GM18507 (cell line): ENCODE results near the gene PTPRN2.

Source experiments
- DNase-seq: peaks from one replicate; pipeline ENCODE4 v3.0.0; 2011; ENCODE audit warnings: low read depth; ENCODE audit not compliant: insufficient read length; ENCODE audit errors: extremely low spot score
- FAIRE-seq: peaks from 2 replicates; lab custom pipeline; 2011; peaks lifted over from hg19 to GRCh38; lab: Jason Lieb, UNC

Gene PTPRN2

GRCh38 chr7:158137516-158138328 lies 449.9 kb downstream of the PTPRN2 start:
- no peak for FAIRE-seq
- no peak for DNase-seq

- DNase-seq (no peak), FAIRE-seq (no peak)
Observed at GRCh38 chr7:158135931-158136330, 451.7 kb downstream of the PTPRN2 start.

- DNase-seq (no peak), FAIRE-seq (no peak)
Observed at GRCh38 chr7:158134824-158135223, 452.8 kb downstream of the PTPRN2 start.

- FAIRE-seq (no peak), DNase-seq (no peak)
Observed at GRCh38 chr7:158133515-158134271, 453.9 kb downstream of the PTPRN2 start.

GRCh38 chr7:158133057-158133456 lies 454.6 kb downstream of the PTPRN2 start:
- FAIRE-seq (no peak), DNase-seq (no peak)

- no peak for FAIRE-seq
Observed at GRCh38 chr7:158130023-158130409, 457.6 kb downstream of the PTPRN2 start.

GRCh38 chr7:158129037-158130022 lies 458.3 kb downstream of the PTPRN2 start:
- no peak for FAIRE-seq

More at GRCh38 chr7:158130023-158130409, 457.6 kb downstream of the PTPRN2 start:
- no peak for DNase-seq

GRCh38 chr7:158128572-158128971 lies 459.1 kb downstream of the PTPRN2 start:
- FAIRE-seq (no peak), DNase-seq (no peak)

More at GRCh38 chr7:158129037-158130022, 458.3 kb downstream of the PTPRN2 start:
- DNase-seq, result no peak

GRCh38 chr7:158127241-158127640 lies 460.4 kb downstream of the PTPRN2 start:
- FAIRE-seq (no peak), DNase-seq (no peak)

GRCh38 chr7:158126661-158127060 lies 461.0 kb downstream of the PTPRN2 start:
- no peak for DNase-seq
- FAIRE-seq, result no peak

- FAIRE-seq (no peak), DNase-seq (no peak)
Observed at GRCh38 chr7:158125721-158126120, 461.9 kb downstream of the PTPRN2 start.

- FAIRE-seq (no peak), DNase-seq (no peak)
Observed at GRCh38 chr7:158125091-158125490, 462.5 kb downstream of the PTPRN2 start.

- no peak for DNase-seq
- FAIRE-seq, result no peak
Observed at GRCh38 chr7:158124671-158125079, 462.9 kb downstream of the PTPRN2 start.

- FAIRE-seq, result no peak
- no peak for DNase-seq
Observed at GRCh38 chr7:158123753-158124152, 463.9 kb downstream of the PTPRN2 start.

GRCh38 chr7:158123214-158123613 lies 464.4 kb downstream of the PTPRN2 start:
- FAIRE-seq (no peak), DNase-seq (no peak)

- FAIRE-seq (no peak), DNase-seq (no peak)
Observed at GRCh38 chr7:158121441-158122045, 466.1 kb downstream of the PTPRN2 start.

- FAIRE-seq (no peak), DNase-seq (no peak)
Observed at GRCh38 chr7:158120716-158121115, 466.9 kb downstream of the PTPRN2 start.

- no peak for FAIRE-seq
- DNase-seq, result no peak
Observed at GRCh38 chr7:158120316-158120715, 467.3 kb downstream of the PTPRN2 start.
